H1 (cell line): Measurements from ENCODE around the gene LLGL1. TPM values are rescaled to one million over a fixed set of nuclear protein-coding genes. Genes with fewer than 3 reads are reported as not detected.

Experiments
- CTCF ChIA-PET: fragments of 300-600 bp; sonication (Branson Sonifier 250); formaldehyde crosslinking; loops from one replicate; lab custom pipeline; 2021; ENCODE audit not compliant: partially characterized antibody; lab: Charles Lee
- POLR2A ChIA-PET: fragments of 300-600 bp; sonication (Branson Sonifier 250); formaldehyde crosslinking; loops from one replicate; lab custom pipeline; 2021; ENCODE audit warnings: inconsistent platforms; ENCODE audit not compliant: partially characterized antibody; lab: Charles Lee
- DNase-seq, 2 experiments: peaks; one replicate each; pipeline versions ENCODE4 v3.0.0 to v3.0.0-alpha.2; 2010 to 2022; ENCODE audit warnings: low spot score in 2 of 2, low read depth in 1 of 2, mixed read lengths in 1 of 2
- FAIRE-seq: peaks from 2 replicates; lab custom pipeline; 2011; peaks lifted over from hg19 to GRCh38; lab: Jason Lieb, UNC
- H2AFZ ChIP-seq: 2 replicates; pipeline ENCODE4 v1.8.1; 2012; ENCODE audit warnings: low read length, inconsistent platforms
- H2AK5ac ChIP-seq: 2 replicates; pipeline ENCODE4 v1.6.1; 2013; ENCODE audit warnings: low read depth, low read length
- H2BK120ac ChIP-seq: replicated peaks from 2 replicates; pipeline ENCODE3; 2013; ENCODE audit warnings: low read depth, low read length, inconsistent platforms
- H2BK12ac ChIP-seq: 2 replicates; pipeline ENCODE4 v1.6.1; 2013; ENCODE audit warnings: low read depth, low read length
- H2BK15ac ChIP-seq: 2 replicates; pipeline ENCODE4 v1.6.1; 2013; ENCODE audit warnings: low read length
- H2BK20ac ChIP-seq: 2 replicates; pipeline ENCODE4 v1.6.1; 2013; ENCODE audit warnings: low read length
- H2BK5ac ChIP-seq: 2 replicates; pipeline ENCODE4 v1.6.1; 2013; ENCODE audit warnings: low read depth, low read length
- H3K14ac ChIP-seq: 2 replicates; pipeline ENCODE4 v1.6.1; 2013; ENCODE audit warnings: inconsistent platforms; ENCODE audit not compliant: insufficient read length
- H3K18ac ChIP-seq: 2 replicates; pipeline ENCODE4 v1.6.1; 2013; ENCODE audit warnings: low read length; ENCODE audit errors: extremely low read depth
- H3K23ac ChIP-seq: 2 replicates; pipeline ENCODE4 v1.6.1; 2013; ENCODE audit warnings: inconsistent platforms; ENCODE audit not compliant: insufficient read length
- H3K23me2 ChIP-seq: 2 replicates; pipeline ENCODE4 v1.6.1; 2013; ENCODE audit warnings: low read depth, low read length
- H3K27ac ChIP-seq: 2 replicates; pipeline ENCODE4 v1.6.1; 2011; ENCODE audit warnings: low read depth, low read length, inconsistent platforms
- H3K27me3 ChIP-seq, 4 experiments: replicated peaks in 1 of 4; 1 replicate in 1 of 4; 2 replicates in 3 of 4; pipeline versions ENCODE4 v1.6.1 to v1.8.1; 2011 to 2013; ENCODE audit warnings: low read length in 3 of 4, mild to moderate bottlenecking in 3 of 4, inconsistent platforms in 2 of 4, mixed read lengths in 2 of 4, moderate library complexity in 1 of 4; ENCODE audit not compliant: control insufficient read depth in 3 of 4, insufficient read depth in 3 of 4; ENCODE audit errors: extremely low read depth in 1 of 4
- H3K36me3 ChIP-seq, 4 experiments: 2 replicates each; pipeline versions ENCODE4 v1.6.1 to v1.8.1; 2011 to 2013; ENCODE audit warnings: mild to moderate bottlenecking in 4 of 4, low read length in 3 of 4, moderate library complexity in 2 of 4, control low read depth in 1 of 4, inconsistent platforms in 1 of 4; ENCODE audit not compliant: insufficient read depth in 4 of 4, control insufficient read depth in 2 of 4
- H3K4ac ChIP-seq: replicated peaks from 2 replicates; pipeline ENCODE3; 2013; ENCODE audit warnings: low read length, low read depth, mixed read lengths, inconsistent platforms; ENCODE audit not compliant: insufficient read length
- H3K4me1 ChIP-seq, 4 experiments: replicated peaks in 1 of 4; 1 replicate in 1 of 4; 2 replicates in 3 of 4; pipeline versions ENCODE4 v1.6.1 to v1.8.1; 2011 to 2013; ENCODE audit warnings: low read length in 3 of 4, inconsistent platforms in 2 of 4, mixed read lengths in 1 of 4; ENCODE audit not compliant: insufficient read depth in 4 of 4, control insufficient read depth in 3 of 4
- H3K4me2 ChIP-seq, 2 experiments: 2 replicates each; pipeline versions ENCODE4 v1.6.1 to v1.8.1; 2011 to 2013; ENCODE audit warnings: low read depth in 2 of 2, low read length in 2 of 2, control low read depth in 1 of 2, inconsistent platforms in 1 of 2, mild to moderate bottlenecking in 1 of 2; ENCODE audit not compliant: insufficient read depth in 1 of 2
- H3K4me3 ChIP-seq, 4 experiments: fragments of 200-600, 300-600 bp in 1 of 4; sonication (generic), shearing (Covaris generic), sonication (Bioruptor Twin) in 1 of 4; 2 replicates each; pipeline versions ENCODE4 v1.5.1 to v1.8.1; 2011 to 2016; ENCODE audit warnings: low read length in 4 of 4, low read depth in 3 of 4, control low read depth in 2 of 4, inconsistent platforms in 2 of 4, mild to moderate bottlenecking in 2 of 4, mixed read lengths in 1 of 4, moderate library complexity in 1 of 4; ENCODE audit not compliant: insufficient read depth in 2 of 4; ENCODE audit errors: extremely low read depth in 1 of 4
- H3K56ac ChIP-seq: replicated peaks from 2 replicates; pipeline ENCODE3; 2013; ENCODE audit warnings: low read depth, mild to moderate bottlenecking, mixed read lengths, low read length, inconsistent platforms; ENCODE audit not compliant: insufficient read length
- H3K79me1 ChIP-seq: 2 replicates; pipeline ENCODE4 v1.6.1; 2013; ENCODE audit warnings: low read depth, low read length, control low read depth
- H3K79me2 ChIP-seq, 2 experiments: 2 replicates each; pipeline versions ENCODE4 v1.6.1 to v1.8.1; 2012 to 2013; ENCODE audit warnings: low read length in 2 of 2, mild to moderate bottlenecking in 2 of 2, inconsistent platforms in 1 of 2; ENCODE audit not compliant: insufficient read depth in 2 of 2, control insufficient read depth in 1 of 2
- H3K9ac ChIP-seq, 4 experiments: replicated peaks in 1 of 4; 1 replicate in 1 of 4; 2 replicates in 3 of 4; pipeline versions ENCODE4 v1.6.1 to v1.8.1; 2011 to 2013; ENCODE audit warnings: low read depth in 3 of 4, low read length in 3 of 4, control low read depth in 2 of 4, mild to moderate bottlenecking in 2 of 4, moderate library complexity in 2 of 4, inconsistent platforms in 1 of 4; ENCODE audit errors: extremely low read depth in 1 of 4
- H3K9me3 ChIP-seq, 2 experiments: 2 replicates each; pipeline versions ENCODE4 v1.6.1 to v1.8.1; 2012 to 2013; ENCODE audit warnings: mild to moderate bottlenecking in 2 of 2, moderate library complexity in 2 of 2, control low read depth in 1 of 2, inconsistent platforms in 1 of 2, low read depth in 1 of 2, low read length in 1 of 2, mixed read lengths in 1 of 2; ENCODE audit not compliant: insufficient read depth in 2 of 2
- H4K20me1 ChIP-seq, 2 experiments: replicated peaks in 1 of 2; 2 replicates each; pipeline versions ENCODE3 to v1.8.1; 2011 to 2013; ENCODE audit warnings: inconsistent platforms in 2 of 2, low read length in 2 of 2, mild to moderate bottlenecking in 1 of 2; ENCODE audit not compliant: insufficient read depth in 2 of 2, control insufficient read depth in 1 of 2
- H4K5ac ChIP-seq: 2 replicates; pipeline ENCODE4 v1.6.1; 2013; ENCODE audit warnings: low read length, low read depth, mixed read lengths, inconsistent platforms; ENCODE audit not compliant: insufficient read length
- H4K8ac ChIP-seq: 2 replicates; pipeline ENCODE4 v1.8.0; 2013; ENCODE audit warnings: mild to moderate bottlenecking, moderate library complexity, low read length, inconsistent platforms; ENCODE audit not compliant: insufficient read depth; ENCODE audit errors: extremely low read depth
- H4K91ac ChIP-seq: replicated peaks from 2 replicates; pipeline ENCODE3; 2013; ENCODE audit warnings: low read length, mixed read lengths, inconsistent platforms; ENCODE audit not compliant: insufficient read length
- BRCA1 ChIP-seq: IDR thresholded peaks from 2 replicates; pipeline ENCODE4 v1.6.1; 2012; ENCODE audit warnings: low read depth, low read length, improper control_type of control experiment
- CHD1 ChIP-seq: IDR thresholded peaks from 2 replicates; pipeline ENCODE4 v1.6.1; 2012; ENCODE audit warnings: low read depth, low read length, improper control_type of control experiment
- CREB1 ChIP-seq: IDR thresholded peaks from 2 replicates; pipeline ENCODE4 v1.6.1; 2012; ENCODE audit warnings: inconsistent platforms
- EGR1 ChIP-seq: IDR thresholded peaks from 2 replicates; pipeline ENCODE4 v1.6.1; 2011; ENCODE audit warnings: low read depth, low read length, borderline replicate concordance
- JUN ChIP-seq: IDR thresholded peaks from 2 replicates; pipeline ENCODE4 v1.6.1; 2011; ENCODE audit warnings: low read depth, mild to moderate bottlenecking, improper control_type of control experiment, low read length
- RFX5 ChIP-seq: IDR thresholded peaks from 2 replicates; pipeline ENCODE4 v1.6.1; 2011; ENCODE audit warnings: low read depth, low read length, improper control_type of control experiment, borderline replicate concordance
- RXRA ChIP-seq: IDR thresholded peaks from 2 replicates; pipeline ENCODE4 v1.6.1; 2011; ENCODE audit warnings: low read depth, mild to moderate bottlenecking, low read length, moderate library complexity; ENCODE audit not compliant: insufficient read depth
- SIN3A ChIP-seq, 2 experiments: IDR thresholded peaks in 1 of 2; conservative IDR thresholded peaks in 1 of 2; 2 replicates each; pipeline ENCODE4 v1.6.1; 2011 to 2012; ENCODE audit warnings: low read length in 2 of 2, improper control_type of control experiment in 1 of 2, low read depth in 1 of 2, mild to moderate bottlenecking in 1 of 2
- SP1 ChIP-seq: IDR thresholded peaks from 2 replicates; pipeline ENCODE4 v1.6.1; 2011; ENCODE audit warnings: low read depth, low read length
- TAF1 ChIP-seq: IDR thresholded peaks from 2 replicates; pipeline ENCODE4 v1.6.1; 2011; ENCODE audit warnings: mild to moderate bottlenecking, low read depth, low read length
- polyA plus RNA-seq, 7 experiments: library from polyadenylated mRNA; depleted of rRNA in 3 of 7; stranded (reverse) in 5 of 7; unstranded in 2 of 7; fragments of >200 nt in 5 of 7; fragments of 200-250 nt in 2 of 7; gene quantifications; 1 replicate in 5 of 7; 2 replicates in 1 of 7; 4 replicates in 1 of 7; pipeline versions ENCODE4 v1.2.1 to v1.2.3, GENCODE V29; 2011 to 2013; ENCODE audit warnings: missing spikeins in 2 of 7, mixed read lengths in 2 of 7
- total RNA-seq: library from RNA; stranded (reverse); fragmentation: NEBNext Ultra II Directional; extraction: Animal tissue kit (Norgen Biotek cat#: 25700); gene quantifications from 2 replicates; pipeline ENCODE4 v1.2.1, GENCODE V29; 2021
- TF ChIP-seq, protein P1 (sequence below): IDR thresholded peaks from 2 replicates; pipeline ENCODE4 v1.6.1; 2012; ENCODE audit warnings: inconsistent platforms

The LLGL1 gene
- total and polyA plus RNA-seq, 2 of the 8 experiments (the other 6 are each of a cell fraction or from before 2014, with no cell fraction given): 71.3 to 107 TPM

DNA sequence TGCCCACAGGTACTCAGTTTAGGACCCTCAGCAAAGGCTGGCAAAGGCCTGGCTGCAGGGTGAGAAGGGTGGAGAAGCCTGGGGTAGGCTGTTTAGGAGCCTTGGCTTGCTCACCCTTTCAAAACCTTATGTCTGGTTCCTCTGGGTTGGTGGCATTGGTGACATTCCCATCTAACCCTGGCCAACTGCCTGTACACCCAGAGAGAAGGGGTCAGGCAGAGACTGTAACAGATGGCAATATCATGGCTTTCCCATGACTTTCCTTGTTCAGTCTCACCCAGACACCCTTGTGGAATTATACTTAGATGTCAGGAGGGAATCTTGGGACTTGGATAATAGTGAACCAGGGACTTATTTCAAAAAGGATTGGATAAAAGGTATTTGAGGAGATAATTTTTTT is 18.5 kb upstream of the LLGL1 start:
- Histone ChIP-seq H3K9ac (no peak overlapping the region), H2BK120ac (no peak overlapping the region), H4K20me1 (peaks cover 9 to 19% of the 10 kb centered on the region in 2 experiments), H3K79me1 (peaks cover 14% of the 10 kb centered on the region), H2BK15ac (no peak overlapping the region), H3K4me2 (no peak overlapping the region), H3K56ac (no peak overlapping the region), H3K79me2 (peaks cover 0 to 24% of the 10 kb centered on the region in 2 experiments; a peak in 1 of 4 replicates), H3K4me3 (no peak overlapping the region), H2BK20ac (no peak overlapping the region), H3K4ac (no peak overlapping the region), H3K14ac (no peak overlapping the region), H3K9me3 (no peaks in the 10 kb centered on the region), H3K18ac (no peak overlapping the region), H3K36me3 (peaks cover 6 to 43% (median 19%) of the 10 kb centered on the region in 4 experiments; a peak in 6 of 8 replicates), H4K8ac (no peak overlapping the region), H4K5ac (no peak overlapping the region), H4K91ac (no peak overlapping the region), H2BK12ac (no peak overlapping the region), H3K23ac (no peak overlapping the region), H3K23me2 (no peaks in the 10 kb centered on the region), H2AFZ (no peak overlapping the region), H2AK5ac (no peak overlapping the region), H3K27me3 (no peaks in the 10 kb centered on the region), H3K4me1 (peaks cover 0 to 8% (median 3%) of the 10 kb centered on the region in 4 experiments; a peak in 5 of 7 replicates), H3K27ac (no peak overlapping the region), H2BK5ac (no peak overlapping the region)
- ChIA-PET POLR2A (interaction anchor here (0.7 kb wide), 1 partner anchor 17 kb away, joined by 3 read pairs; no protein-coding TSS in a partner anchor), CTCF (interaction anchor here (0.8 to 2.9 kb wide), 10 partner anchors 9 to 114 kb away, joined by 3 to 19 read pairs (median 4); no protein-coding TSS in a partner anchor)
- FAIRE-seq: no peak
- DNase-seq: no peak
- TF ChIP-seq CREB1: no peak
- TF ChIP-seq TAF1: no peak
- no peak for TF ChIP-seq JUN
- no peak for TF ChIP-seq BRCA1
- TF ChIP-seq SIN3A (conservative IDR thresholded peaks at IDR 0.05 in 1 of 2, IDR thresholded peaks at IDR 0.05 in 1 of 2; ENCODE audit: low read depth in 1 of 2, low read length in 2 of 2): no peak
- no peak for TF ChIP-seq SP1
- no peak for TF ChIP-seq EGR1
- no peak for TF ChIP-seq RFX5
- TF ChIP-seq CHD1: no peak
- no peak for TF ChIP-seq RXRA
- TF ChIP-seq, protein P1, sequence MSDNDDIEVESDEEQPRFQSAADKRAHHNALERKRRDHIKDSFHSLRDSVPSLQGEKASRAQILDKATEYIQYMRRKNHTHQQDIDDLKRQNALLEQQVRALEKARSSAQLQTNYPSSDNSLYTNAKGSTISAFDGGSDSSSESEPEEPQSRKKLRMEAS: no peak
